Endothelial cell of umbilical vein (primary cell): ENCODE results near the gene HSP90AB1. TPM values are rescaled to one million over a fixed set of nuclear protein-coding genes. Genes with fewer than 3 reads are reported as not detected.

ENCODE experiments used
- BruUV-seq: library from RNA; stranded (reverse); fragments of 400-500 nt; replicated peaks from 2 replicates; lab custom pipeline; 2021; lab: Mats Ljungman, UMichigan
- CTCF ChIA-PET: fragments of 300-600, 350-600 bp; sonication (Branson Sonifier 250); formaldehyde crosslinking; loops from one replicate; lab custom pipeline; 2021; ENCODE audit warnings: antibody characterized with exemption, inconsistent platforms; lab: Charles Lee
- POLR2A ChIA-PET: fragments of 300-600, 350-600 bp; sonication (Branson Sonifier 250); formaldehyde crosslinking; loops from one replicate; lab custom pipeline; 2021; ENCODE audit warnings: antibody characterized with exemption, inconsistent platforms; lab: Charles Lee
- DNase-seq: peaks from one replicate; pipeline ENCODE4 v3.0.0-alpha.2; 2011; ENCODE audit warnings: low read depth, low spot score
- FAIRE-seq: peaks from 2 replicates; lab custom pipeline; 2011; peaks lifted over from hg19 to GRCh38; lab: Jason Lieb, UNC
- H2AFZ ChIP-seq: 2 replicates; pipeline ENCODE4 v1.6.0; 2012; ENCODE audit warnings: low read depth, low read length, control low read depth, inconsistent platforms
- H3K27ac ChIP-seq: 2 replicates; pipeline ENCODE4 v1.5.1; 2011; ENCODE audit warnings: low read depth, mild to moderate bottlenecking, control low read depth, low read length, moderate library complexity; ENCODE audit not compliant: insufficient read depth
- H3K27me3 ChIP-seq, 2 experiments: 2 replicates each; pipeline versions ENCODE4 v1.6.0 to v1.6.1; 2011; ENCODE audit warnings: low read length in 2 of 2, mixed read lengths in 1 of 2; ENCODE audit not compliant: control insufficient read depth in 2 of 2, insufficient read depth in 2 of 2
- H3K36me3 ChIP-seq, 2 experiments: 2 replicates in 1 of 2; 3 replicates in 1 of 2; pipeline ENCODE4 v1.5.1; 2011; ENCODE audit warnings: low read length in 2 of 2, mild to moderate bottlenecking in 1 of 2, moderate library complexity in 1 of 2; ENCODE audit not compliant: control insufficient read depth in 2 of 2, insufficient read depth in 2 of 2; ENCODE audit errors: extremely low read depth in 1 of 2
- H3K4me1 ChIP-seq: 3 replicates; pipeline ENCODE4 v1.5.1; 2011; ENCODE audit warnings: mild to moderate bottlenecking, low read length; ENCODE audit not compliant: control insufficient read depth, insufficient read depth; ENCODE audit errors: extremely low read depth
- H3K4me2 ChIP-seq: 2 replicates; pipeline ENCODE4 v1.6.1; 2011; ENCODE audit warnings: low read length, control low read depth, mixed read lengths; ENCODE audit not compliant: insufficient read depth
- H3K4me3 ChIP-seq, 3 experiments: fragments of 200-600 bp in 1 of 3; sonication (generic), shearing (Covaris generic) in 1 of 3; replicated peaks in 1 of 3; 2 replicates each; pipeline ENCODE4 v1.5.1; 2011 to 2016; ENCODE audit warnings: control low read depth in 3 of 3, low read length in 3 of 3, mild to moderate bottlenecking in 2 of 3, inconsistent platforms in 1 of 3, low read depth in 1 of 3, moderate library complexity in 1 of 3; ENCODE audit not compliant: insufficient read depth in 1 of 3
- H3K79me2 ChIP-seq: 2 replicates; pipeline ENCODE4 v1.6.0; 2012; ENCODE audit warnings: low read length, inconsistent platforms; ENCODE audit not compliant: control insufficient read depth, insufficient read depth
- H3K9ac ChIP-seq: replicated peaks from 2 replicates; pipeline ENCODE3; 2011; ENCODE audit warnings: low read length, control low read depth; ENCODE audit not compliant: insufficient read depth; ENCODE audit errors: extremely low read depth
- H3K9me1 ChIP-seq: replicated peaks from 3 replicates; pipeline ENCODE4 v1.6.0; 2011; ENCODE audit warnings: mild to moderate bottlenecking, low read length; ENCODE audit not compliant: control insufficient read depth, insufficient read depth; ENCODE audit errors: extremely low read depth
- H3K9me3 ChIP-seq: replicated peaks from 2 replicates; pipeline ENCODE4 v1.5.1; 2012; ENCODE audit warnings: low read length, inconsistent platforms; ENCODE audit not compliant: control insufficient read depth, insufficient read depth
- H4K20me1 ChIP-seq: replicated peaks from 2 replicates; pipeline ENCODE3; 2011; ENCODE audit warnings: mild to moderate bottlenecking, low read length; ENCODE audit not compliant: control insufficient read depth, insufficient read depth; ENCODE audit errors: extremely low read depth
- FOS ChIP-seq: IDR thresholded peaks from 2 replicates; pipeline ENCODE4 v1.6.1; 2011; ENCODE audit warnings: mild to moderate bottlenecking, low read length, moderate library complexity, borderline replicate concordance; ENCODE audit not compliant: insufficient read depth
- JUN ChIP-seq: IDR thresholded peaks from 2 replicates; pipeline ENCODE4 v1.6.1; 2011; ENCODE audit warnings: borderline replicate concordance, low read depth; ENCODE audit not compliant: insufficient read length, insufficient read depth
- MYC ChIP-seq: IDR thresholded peaks from one replicate; pipeline ENCODE4 v1.6.1; 2011; ENCODE audit warnings: mild to moderate bottlenecking, low read depth, low read length
- POLR2A ChIP-seq: IDR thresholded peaks from 2 replicates; pipeline ENCODE4 v1.6.1; 2012; ENCODE audit warnings: low read depth, mild to moderate bottlenecking, control low read depth, low read length
- POLR2AphosphoS5 ChIP-seq: IDR thresholded peaks from 2 replicates; pipeline ENCODE4 v1.6.1; 2012; ENCODE audit warnings: low read depth, mild to moderate bottlenecking, control low read depth, low read length, moderate library complexity; ENCODE audit not compliant: insufficient read depth
- dilution Hi-C: fragments of 300-500 bp; cut with MboI; formaldehyde crosslinking; loops from one replicate; pipeline ENCODE4 v1.15.0; 2019; ENCODE audit warnings: low sequenced_read_pairs; ENCODE audit not compliant: extremely low pct_ligation_motif_present
- intact Hi-C: fragments of 100-400 bp; cut with micrococcal nuclease; formaldehyde crosslinking; loops from one replicate; pipeline ENCODE4 v1.10.0; 2022
- polyA plus RNA-seq, 4 experiments: library from polyadenylated mRNA; depleted of rRNA in 3 of 4; stranded (reverse) in 3 of 4; unstranded in 1 of 4; fragments of >200 nt; gene quantifications; 2 replicates each; pipeline versions ENCODE4 v1.2.1 to v1.2.3, GENCODE V29; 2011 to 2012; ENCODE audit warnings: missing spikeins in 1 of 4
- total RNA-seq: library from RNA; stranded (reverse); gene quantifications from 2 replicates; pipeline ENCODE4 v1.2.3, GENCODE V29; 2021
- TF ChIP-seq, protein P1 (sequence below), 2 donors: IDR thresholded peaks; 1 replicate in 1 of 2; 2 replicates in 1 of 2; pipeline ENCODE4 v1.5.1; 2011; ENCODE audit warnings: low read length in 2 of 2, mild to moderate bottlenecking in 2 of 2, moderate library complexity in 2 of 2, control low read depth in 1 of 2, inconsistent platforms in 1 of 2, low read depth in 1 of 2; ENCODE audit not compliant: insufficient read depth in 1 of 2; ENCODE audit errors: extremely low read depth in 1 of 2

Gene HSP90AB1
- total and polyA plus RNA-seq, 2 donors (not counting 3 experiments of a cell fraction or from before 2014, with no cell fraction given) = 824 to 1,201 TPM

DNA sequence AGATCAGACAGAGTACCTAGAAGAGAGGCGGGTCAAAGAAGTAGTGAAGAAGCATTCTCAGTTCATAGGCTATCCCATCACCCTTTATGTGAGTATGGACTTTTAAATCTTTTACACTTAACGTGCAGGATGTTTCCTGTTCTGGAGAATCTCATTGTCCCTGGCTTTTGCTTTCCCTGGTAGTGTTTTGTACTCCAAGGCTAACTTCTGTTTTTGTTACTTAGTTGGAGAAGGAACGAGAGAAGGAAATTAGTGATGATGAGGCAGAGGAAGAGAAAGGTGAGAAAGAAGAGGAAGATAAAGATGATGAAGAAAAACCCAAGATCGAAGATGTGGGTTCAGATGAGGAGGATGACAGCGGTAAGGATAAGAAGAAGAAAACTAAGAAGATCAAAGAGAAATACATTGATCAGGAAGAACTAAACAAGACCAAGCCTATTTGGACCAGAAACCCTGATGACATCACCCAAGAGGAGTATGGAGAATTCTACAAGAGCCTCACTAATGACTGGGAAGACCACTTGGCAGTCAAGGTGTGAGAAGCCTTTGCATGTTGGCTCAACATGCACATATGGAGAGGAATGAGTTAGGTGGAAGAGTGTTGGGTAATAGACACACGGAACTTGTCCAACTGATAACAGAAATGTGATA, 3.3 kb downstream of the HSP90AB1 start:
- Histone ChIP-seq H3K9ac (no peak overlapping the region), H3K4me2 (peak overlapping the region; percentile 13), H3K9me3 (no peaks in the 10 kb centered on the region), H3K79me2 (peaks cover 64% of the 10 kb centered on the region), H3K27me3 (no peaks in the 10 kb centered on the region), H4K20me1 (peaks cover 9% of the 10 kb centered on the region), H3K36me3 (peaks cover 45 to 48% of the 10 kb centered on the region in 2 experiments), H3K4me3 (no peak overlapping the region), H3K27ac (no peak overlapping the region), H3K4me1 (peaks cover 26% of the 10 kb centered on the region), H3K9me1 (no peaks in the 10 kb centered on the region), H2AFZ (no peak overlapping the region)
- DNase-seq (no peak), FAIRE-seq (no peak)
- dilution Hi-C loops (no loop called here), intact Hi-C loops (no loop called here)
- ChIA-PET CTCF (no interaction called here), POLR2A (no interaction called here)
- BruUV-seq = TSS peak; percentile 17
- TF ChIP-seq JUN (no peak), POLR2A (peak; percentile 56), FOS (no peak), MYC (no peak)
- TF ChIP-seq, protein P1, sequence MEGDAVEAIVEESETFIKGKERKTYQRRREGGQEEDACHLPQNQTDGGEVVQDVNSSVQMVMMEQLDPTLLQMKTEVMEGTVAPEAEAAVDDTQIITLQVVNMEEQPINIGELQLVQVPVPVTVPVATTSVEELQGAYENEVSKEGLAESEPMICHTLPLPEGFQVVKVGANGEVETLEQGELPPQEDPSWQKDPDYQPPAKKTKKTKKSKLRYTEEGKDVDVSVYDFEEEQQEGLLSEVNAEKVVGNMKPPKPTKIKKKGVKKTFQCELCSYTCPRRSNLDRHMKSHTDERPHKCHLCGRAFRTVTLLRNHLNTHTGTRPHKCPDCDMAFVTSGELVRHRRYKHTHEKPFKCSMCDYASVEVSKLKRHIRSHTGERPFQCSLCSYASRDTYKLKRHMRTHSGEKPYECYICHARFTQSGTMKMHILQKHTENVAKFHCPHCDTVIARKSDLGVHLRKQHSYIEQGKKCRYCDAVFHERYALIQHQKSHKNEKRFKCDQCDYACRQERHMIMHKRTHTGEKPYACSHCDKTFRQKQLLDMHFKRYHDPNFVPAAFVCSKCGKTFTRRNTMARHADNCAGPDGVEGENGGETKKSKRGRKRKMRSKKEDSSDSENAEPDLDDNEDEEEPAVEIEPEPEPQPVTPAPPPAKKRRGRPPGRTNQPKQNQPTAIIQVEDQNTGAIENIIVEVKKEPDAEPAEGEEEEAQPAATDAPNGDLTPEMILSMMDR (IDR thresholded peaks at IDR 0.05; ENCODE audit: extremely low read depth in 1 of 2, insufficient read depth in 1 of 2, low read depth in 1 of 2, low read length in 2 of 2) = no peak

GRCh38 chr6:44250718-44251123, 3.8 kb downstream of the HSP90AB1 start:
- H3K9me1 ChIP-seq = no peaks in the 10 kb centered on the region
- ChIA-PET CTCF (no interaction called here), POLR2A (no interaction called here)
- FAIRE-seq (no peak), DNase-seq (no peak)
- dilution Hi-C loops (no loop called here), intact Hi-C loops (no loop called here)
- peak; percentile 16 for TF ChIP-seq POLR2AphosphoS5
- TF ChIP-seq FOS = no peak
- no peak for TF ChIP-seq JUN
- H3K9ac ChIP-seq = no peak overlapping the region
- H3K4me1 ChIP-seq = peaks cover 28% of the 10 kb centered on the region
- BruUV-seq = no TSS peak
- H3K36me3 ChIP-seq = peaks cover 45 to 50% of the 10 kb centered on the region in 2 experiments
- peak overlapping the region; percentile 13 for H3K4me2 ChIP-seq
- H3K79me2 ChIP-seq = peaks cover 65% of the 10 kb centered on the region
- no peak overlapping the region for H2AFZ ChIP-seq
- peaks cover 9% of the 10 kb centered on the region for H4K20me1 ChIP-seq
- H3K4me3 ChIP-seq = no peak overlapping the region
- H3K9me3 ChIP-seq = no peaks in the 10 kb centered on the region
- no peak overlapping the region for H3K27ac ChIP-seq
- no peaks in the 10 kb centered on the region for H3K27me3 ChIP-seq
